ENCODE data around the gene TBC1D25.

Gene TBC1D25

GRCh38 chrX:48533165-48533564 is 6.3 kb upstream of the TBC1D25 start:
- no peak overlapping the region for H3K27ac ChIP-seq
- H3K36me3 ChIP-seq = peaks cover 6% of the 10 kb centered on the region; the same call in 1 of the 2 replicates
- no peak for DNase-seq
- peaks cover 3% of the 10 kb centered on the region for H3K27me3 ChIP-seq (ENCODE audit: insufficient read depth, low read depth, severe bottlenecking)
- H3K4me3 ChIP-seq (ENCODE audit: low read depth, low read length) = no peak overlapping the region
- TF ChIP-seq, protein P1, sequence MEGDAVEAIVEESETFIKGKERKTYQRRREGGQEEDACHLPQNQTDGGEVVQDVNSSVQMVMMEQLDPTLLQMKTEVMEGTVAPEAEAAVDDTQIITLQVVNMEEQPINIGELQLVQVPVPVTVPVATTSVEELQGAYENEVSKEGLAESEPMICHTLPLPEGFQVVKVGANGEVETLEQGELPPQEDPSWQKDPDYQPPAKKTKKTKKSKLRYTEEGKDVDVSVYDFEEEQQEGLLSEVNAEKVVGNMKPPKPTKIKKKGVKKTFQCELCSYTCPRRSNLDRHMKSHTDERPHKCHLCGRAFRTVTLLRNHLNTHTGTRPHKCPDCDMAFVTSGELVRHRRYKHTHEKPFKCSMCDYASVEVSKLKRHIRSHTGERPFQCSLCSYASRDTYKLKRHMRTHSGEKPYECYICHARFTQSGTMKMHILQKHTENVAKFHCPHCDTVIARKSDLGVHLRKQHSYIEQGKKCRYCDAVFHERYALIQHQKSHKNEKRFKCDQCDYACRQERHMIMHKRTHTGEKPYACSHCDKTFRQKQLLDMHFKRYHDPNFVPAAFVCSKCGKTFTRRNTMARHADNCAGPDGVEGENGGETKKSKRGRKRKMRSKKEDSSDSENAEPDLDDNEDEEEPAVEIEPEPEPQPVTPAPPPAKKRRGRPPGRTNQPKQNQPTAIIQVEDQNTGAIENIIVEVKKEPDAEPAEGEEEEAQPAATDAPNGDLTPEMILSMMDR (IDR thresholded peaks at IDR 0.05; ENCODE audit: low read depth, low read length) = no peak
- no peaks in the 10 kb centered on the region for H3K9me3 ChIP-seq (ENCODE audit: severe bottlenecking)

DNA sequence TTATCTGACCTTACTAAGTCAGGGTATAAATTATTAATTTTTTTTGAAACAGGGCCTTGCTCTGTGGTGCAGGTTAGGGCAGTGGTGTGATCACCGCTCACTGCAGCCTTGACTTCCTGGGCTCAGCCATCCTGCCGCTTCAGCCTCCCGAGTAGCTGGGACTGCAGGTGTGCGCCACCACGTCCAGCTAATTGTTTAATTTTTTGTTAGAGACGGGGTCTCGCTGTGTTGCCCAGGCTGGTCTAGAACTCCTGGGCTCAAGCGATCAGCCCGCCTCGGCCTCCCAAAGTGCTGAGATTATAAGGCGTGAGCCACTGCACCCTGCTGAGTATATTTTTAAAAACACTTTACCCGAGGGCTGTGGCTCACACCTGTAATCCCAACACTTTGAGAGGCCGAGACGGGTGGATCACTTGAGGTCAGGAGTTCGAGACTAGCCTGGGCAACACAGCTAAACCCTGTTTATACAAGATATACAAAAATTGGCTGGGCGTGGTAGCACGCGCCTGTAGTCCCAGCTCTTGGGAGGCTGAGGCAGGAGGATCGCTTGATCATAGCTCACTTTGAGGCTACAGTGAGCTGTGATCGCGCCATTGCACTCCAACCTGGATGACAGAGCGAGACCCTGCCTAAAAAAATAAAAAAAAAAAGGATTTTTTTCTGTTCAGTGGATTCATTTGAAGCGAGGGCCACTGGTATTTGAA is 721 bp upstream of the TBC1D25 start:
- H3K27me3 ChIP-seq (ENCODE audit: insufficient read depth, low read depth, severe bottlenecking) = peaks cover 3% of the 10 kb centered on the region
- TF ChIP-seq, protein P1 (IDR thresholded peaks at IDR 0.05; ENCODE audit: low read depth, low read length) = no peak

GRCh38 chrX:48540028-48540375 is 488 bp downstream of the TBC1D25 start:
- peak overlapping the region; percentile 50 for H3K4me3 ChIP-seq (ENCODE audit: low read depth, low read length)
- TF ChIP-seq, protein P1 (IDR thresholded peaks at IDR 0.05; ENCODE audit: low read depth, low read length) = no peak
- H3K9me3 ChIP-seq (ENCODE audit: severe bottlenecking) = no peaks in the 10 kb centered on the region
- peaks cover 3% of the 10 kb centered on the region for H3K27me3 ChIP-seq (ENCODE audit: insufficient read depth, low read depth, severe bottlenecking)
- DNase-seq = no peak
- peaks cover 6% of the 10 kb centered on the region; the same call in 1 of the 2 replicates for H3K36me3 ChIP-seq
- H3K27ac ChIP-seq = no peak overlapping the region; the same call in 1 of the 2 replicates

More for the DNA sequence above, 721 bp upstream of the TBC1D25 start:
- no peak for DNase-seq
- peaks cover 6% of the 10 kb centered on the region; the same call in 1 of the 2 replicates for H3K36me3 ChIP-seq
- H3K27ac ChIP-seq = peak overlapping the region; percentile 56; the same call in 1 of the 2 replicates
- no peaks in the 10 kb centered on the region for H3K9me3 ChIP-seq (ENCODE audit: severe bottlenecking)
- H3K4me3 ChIP-seq (ENCODE audit: low read depth, low read length) = peak overlapping the region; percentile 19; the same call in 1 of the 2 replicates

DNA sequence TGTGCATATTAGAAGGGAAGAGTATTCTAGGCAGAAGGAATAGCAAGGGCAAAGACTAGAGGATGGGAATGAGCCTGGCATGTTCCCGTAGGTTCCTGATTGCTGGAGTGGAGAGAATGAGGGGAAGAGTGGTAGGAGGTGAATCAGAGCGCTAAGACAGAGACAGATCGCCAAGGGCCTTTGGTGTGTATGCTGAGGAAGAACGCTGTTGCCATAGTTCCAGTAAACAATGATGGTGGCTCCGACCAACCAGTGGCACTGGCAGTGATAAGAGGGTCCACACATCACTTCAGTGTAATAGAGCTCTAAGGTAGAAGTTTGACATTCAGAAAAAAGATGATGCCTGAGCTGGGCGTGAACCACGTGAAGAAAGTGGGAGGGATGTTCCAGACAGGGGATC is 966 bp downstream of the TBC1D25 start:
- Histone ChIP-seq H3K9me3 (ENCODE audit: severe bottlenecking) (no peaks in the 10 kb centered on the region), H3K4me3 (ENCODE audit: low read depth, low read length) (no peak overlapping the region), H3K27me3 (ENCODE audit: insufficient read depth, low read depth, severe bottlenecking) (peaks cover 3% of the 10 kb centered on the region), H3K27ac (no peak overlapping the region), H3K36me3 (peaks cover 6% of the 10 kb centered on the region; the same call in 1 of the 2 replicates)
- TF ChIP-seq, protein P1 (IDR thresholded peaks at IDR 0.05; ENCODE audit: low read depth, low read length) = no peak
- DNase-seq = no peak

DNA sequence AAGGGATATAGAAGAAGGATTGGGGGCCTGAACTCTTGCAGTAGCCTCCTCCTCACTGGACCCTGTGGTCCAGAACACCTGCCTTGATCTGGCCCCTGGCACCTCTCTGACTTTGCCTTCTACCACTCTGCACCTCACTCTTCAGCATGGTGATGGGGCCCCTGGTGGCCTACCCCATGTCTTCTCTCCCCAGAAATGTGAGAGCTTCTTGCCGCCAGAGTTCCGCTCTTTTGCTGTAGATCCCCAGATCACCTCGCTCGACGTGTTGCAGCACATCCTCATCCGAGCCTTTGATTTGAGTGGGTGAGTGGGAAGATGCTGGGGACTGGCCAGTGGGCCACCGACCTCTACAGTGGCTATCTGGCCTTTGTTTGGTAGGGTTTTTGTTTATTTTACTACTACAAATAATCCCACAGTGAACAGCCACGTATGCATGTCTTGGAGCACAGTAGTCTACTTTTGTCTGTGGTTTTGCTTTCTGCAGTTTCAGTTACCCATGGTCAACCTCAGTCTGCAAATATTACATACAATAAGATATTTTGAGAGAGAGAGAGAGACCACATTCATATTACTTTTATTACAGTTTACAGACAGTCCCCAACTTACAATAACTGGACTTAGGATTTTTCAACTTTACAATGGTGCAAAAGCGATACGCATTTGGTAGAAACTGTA is 1.8 kb downstream of the TBC1D25 start:
- peaks cover 3% of the 10 kb centered on the region for H3K27me3 ChIP-seq (ENCODE audit: insufficient read depth, low read depth, severe bottlenecking)
- no peak for DNase-seq
- H3K36me3 ChIP-seq = peaks cover 6% of the 10 kb centered on the region; the same call in 1 of the 2 replicates
- no peak overlapping the region for H3K4me3 ChIP-seq (ENCODE audit: low read depth, low read length)
- TF ChIP-seq, protein P1 (IDR thresholded peaks at IDR 0.05; ENCODE audit: low read depth, low read length) = no peak
- no peak overlapping the region for H3K27ac ChIP-seq
- H3K9me3 ChIP-seq (ENCODE audit: severe bottlenecking) = no peaks in the 10 kb centered on the region
